Fibroblast of upper back skin (primary cell): ENCODE measurements around the gene DCTN1.

Source experiments
- DNase-seq: peaks from one replicate; pipeline ENCODE4 v3.0.0-alpha.2; 2013

The DCTN1 gene

GRCh38 chr2:74413001-74413698 lies 33.0 kb upstream of the DCTN1 start:
- no peak for DNase-seq

GRCh38 chr2:74407682-74408081 lies 27.6 kb upstream of the DCTN1 start:
- no peak for DNase-seq

- DNase-seq: no peak
Measured at GRCh38 chr2:74406035-74406434, 25.9 kb upstream of the DCTN1 start.

- DNase-seq: no peak
Measured at GRCh38 chr2:74401891-74402290, 21.8 kb upstream of the DCTN1 start.

- peak; percentile 26 for DNase-seq
Measured at GRCh38 chr2:74399785-74400184, 19.7 kb upstream of the DCTN1 start.

- DNase-seq: no peak
Measured at GRCh38 chr2:74396149-74396548, 16.0 kb upstream of the DCTN1 start.

GRCh38 chr2:74393525-74393924 lies 13.4 kb upstream of the DCTN1 start:
- DNase-seq: no peak

- no peak for DNase-seq
Measured at GRCh38 chr2:74392449-74392743, 12.3 kb upstream of the DCTN1 start.

GRCh38 chr2:74391580-74392448 lies 11.7 kb upstream of the DCTN1 start:
- DNase-seq: peak; percentile 84

GRCh38 chr2:74391209-74391579 lies 11.1 kb upstream of the DCTN1 start:
- no peak for DNase-seq

GRCh38 chr2:74390606-74391005 lies 10.5 kb upstream of the DCTN1 start:
- DNase-seq: no peak

GRCh38 chr2:74387346-74387745 lies 7.2 kb upstream of the DCTN1 start:
- no peak for DNase-seq

- DNase-seq: no peak
Measured at GRCh38 chr2:74385396-74385795, 5.3 kb upstream of the DCTN1 start.

- DNase-seq: peak; percentile 32
Measured at GRCh38 chr2:74384051-74384450, 3.9 kb upstream of the DCTN1 start.

- peak; percentile 43 for DNase-seq
Measured at GRCh38 chr2:74383254-74383653, 3.1 kb upstream of the DCTN1 start.

- DNase-seq: no peak
Measured at GRCh38 chr2:74381751-74382150, 1.6 kb upstream of the DCTN1 start.

GRCh38 chr2:74378007-74378406 lies 2.1 kb downstream of the DCTN1 start:
- no peak for DNase-seq

- no peak for DNase-seq
Measured at GRCh38 chr2:74375838-74376237, 4.3 kb downstream of the DCTN1 start.

- peak; percentile 67 for DNase-seq
Measured at GRCh38 chr2:74374509-74375205, 5.5 kb downstream of the DCTN1 start.

- DNase-seq: no peak
Measured at GRCh38 chr2:74373985-74374384, 6.1 kb downstream of the DCTN1 start.

GRCh38 chr2:74373221-74373676 lies 6.9 kb downstream of the DCTN1 start:
- peak; percentile 19 for DNase-seq

GRCh38 chr2:74372674-74373073 lies 7.4 kb downstream of the DCTN1 start:
- no peak for DNase-seq

- no peak for DNase-seq
Measured at GRCh38 chr2:74371421-74371820, 8.7 kb downstream of the DCTN1 start.

GRCh38 chr2:74369976-74370375 lies 10.1 kb downstream of the DCTN1 start:
- DNase-seq: no peak
